Skeletal muscle cell (primary cell): Measurements from ENCODE around the gene GPR142.
"Not testable (repeated sequence)": the region's sequence is repeated elsewhere in the genome, so short reads cannot be mapped to it uniquely, and the experiment has no call there.

Experiments
- DNase-seq: peaks from one replicate; pipeline ENCODE4 v3.0.0-alpha.2; 2010; ENCODE audit warnings: low read depth
- H3K4me3 ChIP-seq: 2 replicates; pipeline ENCODE4 v1.5.1; 2011; ENCODE audit warnings: low read depth, mild to moderate bottlenecking, control low read depth, low read length, moderate library complexity

The GPR142 gene

DNA sequence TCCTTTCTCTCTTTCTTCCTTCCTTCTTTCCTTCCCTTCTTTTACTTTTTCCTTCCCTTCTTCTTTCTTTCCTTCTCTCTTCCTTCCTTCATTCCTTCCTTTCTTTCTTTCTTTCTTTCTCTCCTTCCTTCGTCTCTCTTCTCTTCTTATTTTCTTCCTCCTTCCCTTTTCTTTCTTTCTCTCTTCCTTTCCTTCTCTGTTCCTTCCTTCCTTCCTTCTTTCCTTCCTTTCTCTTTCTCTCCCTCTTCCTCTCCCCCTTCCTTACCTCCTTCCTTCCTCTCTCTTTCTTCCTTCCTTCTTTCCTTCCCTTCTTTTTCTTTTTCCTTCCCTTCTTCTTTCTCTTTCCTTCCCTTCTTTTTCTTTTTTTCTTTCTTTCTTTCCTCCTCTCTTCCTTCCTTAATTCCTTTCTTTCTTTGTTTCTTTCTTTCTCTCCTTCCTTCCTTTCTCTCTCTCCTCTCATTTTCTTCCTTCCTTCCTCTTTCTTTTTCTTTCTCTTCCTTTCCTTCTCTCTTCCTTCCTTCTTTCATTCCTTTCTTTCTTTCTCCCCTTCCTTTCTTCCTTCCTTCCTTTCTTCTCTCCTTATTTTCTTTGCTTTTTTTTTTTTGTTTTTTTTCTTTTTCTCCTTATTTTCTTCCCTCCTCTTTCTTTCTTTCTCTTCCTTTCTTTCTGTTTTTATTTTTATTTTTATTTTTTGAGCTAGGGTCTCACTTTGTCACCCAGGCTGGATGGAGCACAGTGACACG lies 22.8 kb downstream of the GPR142 start:
- DNase-seq = no peak
- H3K4me3 ChIP-seq = no peak overlapping the region

GRCh38 chr17:74390680-74391653 lies 23.7 kb downstream of the GPR142 start:
- H3K4me3 ChIP-seq = no peak overlapping the region
- no peak for DNase-seq

DNA sequence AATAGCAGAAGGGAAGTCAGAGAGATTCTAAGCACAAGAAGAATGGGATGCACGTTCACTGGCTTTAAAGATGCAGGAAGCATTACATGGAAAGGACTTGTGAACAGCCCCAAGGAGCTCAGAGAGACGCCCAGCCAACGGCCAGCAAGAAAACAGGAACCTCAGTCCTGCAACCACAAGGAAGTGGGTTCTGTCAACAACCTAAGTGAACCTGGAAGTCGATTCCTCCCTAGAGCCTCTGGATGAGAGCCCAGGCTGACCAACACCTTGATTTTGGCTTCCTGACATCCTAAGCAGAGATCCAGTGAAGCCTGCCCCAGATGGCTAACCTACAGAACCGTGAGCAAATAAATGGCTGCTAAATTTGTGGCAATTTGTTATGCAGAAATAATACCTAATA lies 24.5 kb downstream of the GPR142 start:
- DNase-seq = no peak
- H3K4me3 ChIP-seq = no peak overlapping the region

DNA sequence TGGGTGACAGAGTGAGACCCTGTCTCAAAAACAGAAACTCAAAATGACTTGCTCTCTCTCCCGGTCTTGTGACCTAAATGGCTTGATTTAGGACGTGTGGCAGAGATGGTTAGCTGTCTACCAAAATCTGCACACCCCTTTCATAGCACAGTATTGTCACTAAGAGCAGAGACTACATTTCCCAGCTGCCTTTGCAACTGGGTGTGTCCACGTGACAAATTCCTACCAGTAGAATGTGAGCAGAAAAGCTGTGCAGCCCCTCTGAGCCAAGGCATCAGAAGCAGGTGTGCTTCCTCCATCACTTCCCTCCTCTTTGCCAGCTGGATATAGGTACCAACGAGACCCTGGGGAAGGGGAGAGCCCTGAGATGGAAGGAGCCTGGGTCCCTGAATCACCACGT lies 25.5 kb downstream of the GPR142 start:
- no peak overlapping the region for H3K4me3 ChIP-seq
- no peak for DNase-seq

GRCh38 chr17:74393346-74393942 lies 26.1 kb downstream of the GPR142 start:
- no peak overlapping the region for H3K4me3 ChIP-seq
- DNase-seq = no peak

GRCh38 chr17:74394275-74394950 lies 27.1 kb downstream of the GPR142 start:
- no peak overlapping the region for H3K4me3 ChIP-seq
- no peak for DNase-seq

DNA sequence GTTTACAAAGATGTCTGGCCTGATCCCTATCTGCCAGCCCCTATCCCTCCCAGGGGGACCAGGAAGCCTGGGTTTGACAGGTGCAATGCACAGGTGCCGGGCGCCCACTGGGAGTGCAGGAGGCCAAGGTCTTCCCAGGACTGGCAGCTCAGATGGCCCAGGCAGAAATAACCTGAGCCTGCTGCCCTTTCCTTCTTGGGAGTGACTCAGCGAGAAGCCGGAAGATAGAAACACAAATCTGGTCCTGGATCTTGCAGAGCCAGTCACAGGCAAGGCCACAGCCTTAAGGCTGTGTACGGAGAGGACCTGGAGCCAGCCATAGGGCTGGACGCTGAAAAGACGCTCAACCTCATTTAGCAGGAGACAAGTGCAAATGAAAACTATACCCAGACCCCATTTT lies 27.7 kb downstream of the GPR142 start:
- no peak for DNase-seq
- H3K4me3 ChIP-seq = no peak overlapping the region

GRCh38 chr17:74396567-74396966 lies 29.3 kb downstream of the GPR142 start:
- DNase-seq = no peak
- H3K4me3 ChIP-seq = no peak overlapping the region

DNA sequence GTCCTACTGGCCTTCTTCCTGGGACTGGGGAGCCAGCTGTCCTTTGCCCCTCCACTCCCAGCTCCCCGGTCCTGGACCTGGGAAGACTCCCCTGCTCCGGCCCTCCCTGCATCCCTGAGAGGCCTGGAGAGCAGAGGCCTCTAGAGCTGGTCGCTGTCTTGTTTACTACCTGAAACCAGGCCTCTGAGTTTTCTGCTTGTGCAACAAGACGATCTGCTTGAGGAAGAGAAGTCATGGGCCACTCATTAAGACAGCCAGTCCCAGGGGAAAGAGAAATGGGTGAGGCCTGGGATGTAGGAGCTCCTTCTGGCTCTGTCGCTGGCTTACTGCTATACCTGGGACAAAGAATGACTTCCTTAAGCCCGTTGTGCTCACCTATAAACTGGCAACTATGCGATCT lies 34.7 kb downstream of the GPR142 start:
- H3K4me3 ChIP-seq = no peak overlapping the region
- DNase-seq = no peak

- H3K4me3 ChIP-seq = no peak overlapping the region
- no peak for DNase-seq
Measured at GRCh38 chr17:74403512-74404137, 36.3 kb downstream of the GPR142 start.

DNA sequence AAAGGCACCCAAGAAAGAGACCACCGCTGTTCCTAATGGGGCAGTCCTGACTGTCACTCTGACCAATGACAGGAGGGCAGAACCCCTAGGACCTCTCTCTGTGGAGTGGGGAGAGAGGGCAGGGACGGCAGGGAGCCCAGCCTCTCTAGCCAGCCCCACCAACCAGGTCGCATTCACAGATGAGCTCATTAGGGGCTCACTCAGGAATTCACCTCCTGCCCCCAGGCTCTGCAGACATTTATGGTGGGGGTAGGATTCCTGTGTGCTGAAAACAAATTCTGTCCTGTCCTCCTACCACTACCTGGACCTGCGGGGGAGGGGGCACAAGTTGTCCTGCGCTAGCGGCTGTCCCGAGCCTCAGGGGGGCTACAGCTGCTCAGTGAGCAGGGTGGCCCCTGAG lies 36.9 kb downstream of the GPR142 start:
- no peak overlapping the region for H3K4me3 ChIP-seq
- DNase-seq = no peak

DNA sequence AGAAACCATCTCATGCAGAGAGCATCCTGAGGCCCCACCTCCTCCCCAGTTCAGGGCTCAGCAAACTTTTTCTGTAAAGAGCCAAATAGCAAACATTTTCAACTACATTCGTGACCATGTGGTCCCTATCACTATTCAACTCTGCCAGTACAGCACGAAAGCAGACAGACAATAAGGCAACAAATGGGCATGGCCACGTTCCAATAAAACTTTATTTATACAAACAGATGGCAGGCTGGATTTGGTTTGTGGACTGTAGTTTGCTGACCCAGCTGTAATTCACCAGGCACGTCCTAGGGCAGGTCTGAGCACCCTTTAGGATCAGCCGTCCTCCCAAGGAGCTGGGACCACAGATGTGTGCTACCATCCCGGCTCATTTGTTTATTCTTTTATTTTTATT lies 37.5 kb downstream of the GPR142 start:
- no peak overlapping the region for H3K4me3 ChIP-seq
- no peak for DNase-seq

DNA sequence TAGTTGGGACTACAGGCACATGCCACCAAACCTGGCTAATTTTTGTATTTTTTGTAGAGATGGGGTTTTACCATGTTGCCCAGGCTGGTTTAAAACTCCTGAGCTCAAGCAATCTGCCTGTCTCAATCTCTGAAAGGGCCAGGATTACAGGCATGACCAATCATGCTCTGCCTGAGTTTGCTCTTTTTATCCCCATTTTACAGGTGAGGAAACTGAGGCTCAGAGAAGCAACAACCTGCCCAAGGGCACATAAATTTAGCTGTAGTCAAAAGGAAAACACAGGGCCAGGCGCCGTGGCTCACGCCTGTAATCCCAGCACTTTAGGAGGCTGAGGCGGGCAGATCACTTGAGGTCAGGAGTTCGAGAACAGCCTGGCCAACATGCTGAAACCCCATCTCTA lies 38.0 kb downstream of the GPR142 start:
- not testable (repeated sequence) for H3K4me3 ChIP-seq, DNase-seq

- no peak for DNase-seq
- no peak overlapping the region for H3K4me3 ChIP-seq
Measured at GRCh38 chr17:74407384-74407783, 40.1 kb downstream of the GPR142 start.

- no peak overlapping the region for H3K4me3 ChIP-seq
- DNase-seq = no peak
Measured at GRCh38 chr17:74408262-74408661, 41.0 kb downstream of the GPR142 start.

- H3K4me3 ChIP-seq = no peak overlapping the region
- no peak for DNase-seq
Measured at GRCh38 chr17:74408815-74409214, 41.5 kb downstream of the GPR142 start.

- no peak overlapping the region for H3K4me3 ChIP-seq
Measured at GRCh38 chr17:74410001-74410443, 42.7 kb downstream of the GPR142 start.

DNA sequence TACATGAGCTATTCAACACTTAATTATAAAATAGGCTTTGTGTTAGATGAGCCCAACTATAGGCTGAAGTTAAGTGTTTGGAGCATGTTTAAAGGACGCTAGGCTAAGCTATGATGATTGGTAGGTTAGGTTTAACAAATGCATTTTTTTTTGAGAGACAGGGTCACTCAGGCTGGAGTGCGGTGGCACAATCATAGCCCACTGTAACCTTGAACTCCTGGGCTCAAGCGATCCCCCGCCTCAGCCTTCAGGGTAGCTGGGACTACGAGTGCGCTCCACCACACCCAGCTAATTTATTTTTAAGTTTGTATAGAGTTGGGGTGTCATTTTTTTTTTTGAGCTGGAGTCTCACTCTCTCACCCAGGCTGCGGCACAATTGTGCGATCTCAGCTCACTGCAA lies 45.3 kb downstream of the GPR142 start:
- DNase-seq = no peak
- H3K4me3 ChIP-seq = no peak overlapping the region

More at GRCh38 chr17:74410001-74410443, 42.7 kb downstream of the GPR142 start:
- no peak for DNase-seq

DNA sequence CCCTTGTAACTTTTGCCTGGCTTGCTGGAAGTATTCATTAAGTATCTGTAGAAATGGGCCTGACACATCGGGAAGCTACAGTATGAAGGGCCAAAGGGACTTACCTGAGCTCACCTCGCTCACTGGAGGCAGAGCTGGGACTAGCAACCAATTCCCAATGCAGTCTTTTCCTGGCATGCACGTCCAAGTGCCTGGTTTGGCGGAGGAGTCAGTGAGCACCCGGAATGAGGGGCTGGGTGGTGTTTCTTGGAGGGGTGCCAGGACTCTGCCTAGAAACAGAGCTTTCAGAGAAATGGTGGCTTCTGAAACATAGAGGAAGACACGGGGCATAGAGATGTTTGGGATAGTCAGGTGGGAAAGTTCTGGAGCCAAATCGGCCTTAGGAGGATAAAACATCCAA lies 46.2 kb downstream of the GPR142 start:
- H3K4me3 ChIP-seq = no peak overlapping the region
- DNase-seq = no peak
